ENCODE results near the gene XKR7.

GRCh38 chr20:31968291-31969126 is 558 bp downstream of the XKR7 start:
- no peak for TF ChIP-seq KDM1A (IDR thresholded peaks at IDR 0.05; ENCODE audit: borderline replicate concordance)
- no peak for TF ChIP-seq POLR2A (IDR thresholded peaks at IDR 0.05; ENCODE audit: low read depth, low read length)
- no peak for TF ChIP-seq POLR2AphosphoS5 (IDR thresholded peaks at IDR 0.05; ENCODE audit: low read length)
- no peak for TF ChIP-seq MYB (IDR thresholded peaks at IDR 0.05; ENCODE audit: borderline replicate concordance, low read depth, low read length)
- TF ChIP-seq, protein P1, sequence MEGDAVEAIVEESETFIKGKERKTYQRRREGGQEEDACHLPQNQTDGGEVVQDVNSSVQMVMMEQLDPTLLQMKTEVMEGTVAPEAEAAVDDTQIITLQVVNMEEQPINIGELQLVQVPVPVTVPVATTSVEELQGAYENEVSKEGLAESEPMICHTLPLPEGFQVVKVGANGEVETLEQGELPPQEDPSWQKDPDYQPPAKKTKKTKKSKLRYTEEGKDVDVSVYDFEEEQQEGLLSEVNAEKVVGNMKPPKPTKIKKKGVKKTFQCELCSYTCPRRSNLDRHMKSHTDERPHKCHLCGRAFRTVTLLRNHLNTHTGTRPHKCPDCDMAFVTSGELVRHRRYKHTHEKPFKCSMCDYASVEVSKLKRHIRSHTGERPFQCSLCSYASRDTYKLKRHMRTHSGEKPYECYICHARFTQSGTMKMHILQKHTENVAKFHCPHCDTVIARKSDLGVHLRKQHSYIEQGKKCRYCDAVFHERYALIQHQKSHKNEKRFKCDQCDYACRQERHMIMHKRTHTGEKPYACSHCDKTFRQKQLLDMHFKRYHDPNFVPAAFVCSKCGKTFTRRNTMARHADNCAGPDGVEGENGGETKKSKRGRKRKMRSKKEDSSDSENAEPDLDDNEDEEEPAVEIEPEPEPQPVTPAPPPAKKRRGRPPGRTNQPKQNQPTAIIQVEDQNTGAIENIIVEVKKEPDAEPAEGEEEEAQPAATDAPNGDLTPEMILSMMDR (IDR thresholded peaks at IDR 0.05 in 2 of 3, conservative IDR thresholded peaks at IDR 0.05 in 1 of 3; ENCODE audit: control insufficient read depth in 2 of 3, extremely low read depth in 1 of 3, insufficient read depth in 1 of 3, low read depth in 3 of 3, low read length in 3 of 3), result no peak
- no peak for TF ChIP-seq HDAC6 (IDR thresholded peaks at IDR 0.05; ENCODE audit: unreplicated experiment)
- no peak for TF ChIP-seq TBL1XR1 (IDR thresholded peaks at IDR 0.05; ENCODE audit: low read depth, low read length)
- TF ChIP-seq EZH2 (IDR thresholded peaks at IDR 0.05; ENCODE audit: borderline replicate concordance, control insufficient read depth, low read depth, low read length), result no peak
- TF ChIP-seq, protein P2, sequence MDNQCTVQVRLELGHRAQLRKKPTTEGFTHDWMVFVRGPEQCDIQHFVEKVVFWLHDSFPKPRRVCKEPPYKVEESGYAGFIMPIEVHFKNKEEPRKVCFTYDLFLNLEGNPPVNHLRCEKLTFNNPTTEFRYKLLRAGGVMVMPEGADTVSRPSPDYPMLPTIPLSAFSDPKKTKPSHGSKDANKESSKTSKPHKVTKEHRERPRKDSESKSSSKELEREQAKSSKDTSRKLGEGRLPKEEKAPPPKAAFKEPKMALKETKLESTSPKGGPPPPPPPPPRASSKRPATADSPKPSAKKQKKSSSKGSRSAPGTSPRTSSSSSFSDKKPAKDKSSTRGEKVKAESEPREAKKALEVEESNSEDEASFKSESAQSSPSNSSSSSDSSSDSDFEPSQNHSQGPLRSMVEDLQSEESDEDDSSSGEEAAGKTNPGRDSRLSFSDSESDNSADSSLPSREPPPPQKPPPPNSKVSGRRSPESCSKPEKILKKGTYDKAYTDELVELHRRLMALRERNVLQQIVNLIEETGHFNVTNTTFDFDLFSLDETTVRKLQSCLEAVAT (IDR thresholded peaks at IDR 0.05), result no peak
- TF ChIP-seq SUPT20H (IDR thresholded peaks at IDR 0.05; ENCODE audit: borderline replicate concordance, control insufficient read depth, low read depth, low read length), result no peak

Data from GM12878 (cell line).